Transverse colon (tissue), 4 donors: ENCODE measurements around the gene LRRIQ1.

ENCODE experiments used
- EP300 ChIP-seq: sonication (generic); formaldehyde crosslinking; IDR thresholded peaks from one replicate; pipeline ENCODE4 v1.6.1; 2017; ENCODE audit warnings: antibody characterized with exemption, low read depth
- POLR2A ChIP-seq: fragments of 450-650 bp; IDR thresholded peaks from one replicate; pipeline ENCODE4 v1.6.1; 2016; ENCODE audit warnings: antibody characterized with exemption, mild to moderate bottlenecking, moderate library complexity
- POLR2AphosphoS5 ChIP-seq, 3 donors: sonication (generic); formaldehyde crosslinking; IDR thresholded peaks; one replicate each; pipeline ENCODE4 v1.6.1; 2016; ENCODE audit warnings: antibody characterized with exemption in 3 of 3
- TF ChIP-seq, protein P1 (sequence below), 5 experiments: fragments of 200-600 bp in 3 of 5; fragments of 450-650 bp in 2 of 5; sonication (generic) in 3 of 5; IDR thresholded peaks; 1 replicate in 2 of 5; 2 replicates in 3 of 5; pipeline ENCODE4 v1.5.1; 2016 to 2017; ENCODE audit warnings: antibody characterized with exemption in 5 of 5, inconsistent platforms in 3 of 5, mild to moderate bottlenecking in 2 of 5, moderate library complexity in 1 of 5

DNA sequence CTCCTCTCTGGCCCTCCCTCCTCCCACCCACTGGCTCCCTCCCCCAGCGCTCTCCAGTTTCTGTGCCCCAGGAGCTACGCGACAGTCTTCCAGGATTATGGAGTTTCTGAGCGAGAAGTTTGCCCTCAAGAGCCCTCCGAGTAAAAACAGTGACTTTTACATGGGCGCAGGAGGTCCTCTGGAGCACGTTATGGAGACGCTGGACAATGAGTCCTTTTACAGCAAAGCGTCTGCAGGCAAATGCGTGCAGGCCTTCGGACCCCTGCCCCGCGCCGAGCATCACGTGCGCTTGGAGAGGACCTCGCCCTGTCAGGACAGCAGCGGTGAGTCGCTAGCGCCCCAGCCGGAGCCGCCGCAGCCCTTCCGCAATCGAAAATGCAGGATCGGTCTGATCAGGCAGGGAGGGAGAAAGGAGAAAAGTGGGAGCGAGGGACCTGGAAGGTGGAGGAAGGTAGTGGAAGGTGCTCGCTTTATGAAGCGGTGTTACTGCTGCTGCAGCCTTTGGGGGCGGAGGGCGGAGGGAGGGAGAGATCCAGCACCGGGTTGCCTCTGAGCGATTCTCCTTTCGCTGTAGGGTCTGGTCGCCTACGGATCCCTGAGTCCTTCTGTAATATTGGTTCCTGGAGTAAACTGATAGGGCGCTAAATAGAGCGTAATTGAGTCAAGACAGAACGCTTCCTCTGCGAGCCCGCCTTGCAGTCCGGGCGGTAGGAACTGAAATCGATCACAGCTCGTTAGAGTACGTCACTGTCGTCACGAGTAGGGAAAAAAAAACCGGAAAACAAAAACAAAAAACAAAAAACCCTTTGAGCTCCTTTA is 244.2 kb downstream of the LRRIQ1 start, which contains the start of gene ALX1:
- TF ChIP-seq POLR2A = no peak
- TF ChIP-seq, protein P1, sequence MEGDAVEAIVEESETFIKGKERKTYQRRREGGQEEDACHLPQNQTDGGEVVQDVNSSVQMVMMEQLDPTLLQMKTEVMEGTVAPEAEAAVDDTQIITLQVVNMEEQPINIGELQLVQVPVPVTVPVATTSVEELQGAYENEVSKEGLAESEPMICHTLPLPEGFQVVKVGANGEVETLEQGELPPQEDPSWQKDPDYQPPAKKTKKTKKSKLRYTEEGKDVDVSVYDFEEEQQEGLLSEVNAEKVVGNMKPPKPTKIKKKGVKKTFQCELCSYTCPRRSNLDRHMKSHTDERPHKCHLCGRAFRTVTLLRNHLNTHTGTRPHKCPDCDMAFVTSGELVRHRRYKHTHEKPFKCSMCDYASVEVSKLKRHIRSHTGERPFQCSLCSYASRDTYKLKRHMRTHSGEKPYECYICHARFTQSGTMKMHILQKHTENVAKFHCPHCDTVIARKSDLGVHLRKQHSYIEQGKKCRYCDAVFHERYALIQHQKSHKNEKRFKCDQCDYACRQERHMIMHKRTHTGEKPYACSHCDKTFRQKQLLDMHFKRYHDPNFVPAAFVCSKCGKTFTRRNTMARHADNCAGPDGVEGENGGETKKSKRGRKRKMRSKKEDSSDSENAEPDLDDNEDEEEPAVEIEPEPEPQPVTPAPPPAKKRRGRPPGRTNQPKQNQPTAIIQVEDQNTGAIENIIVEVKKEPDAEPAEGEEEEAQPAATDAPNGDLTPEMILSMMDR (IDR thresholded peaks at IDR 0.05) = no peak
- no peak for TF ChIP-seq POLR2AphosphoS5 (IDR thresholded peaks at IDR 0.05)
- TF ChIP-seq EP300 = no peak
